Heart right ventricle (tissue), 16 donors: ENCODE data around the gene GTF2IRD1. TPM values are rescaled to one million over a fixed set of nuclear protein-coding genes. Genes with fewer than 3 reads are reported as not detected.
"Not testable (repeated sequence)": the region's sequence is repeated elsewhere in the genome, so short reads cannot be mapped to it uniquely, and the experiment has no call there.

ENCODE experiments used
- ATAC-seq, 8 donors: fragments of 200-7000 bp; cut with Tn5 transposase; one replicate each; pipeline ENCODE4 v1.9.1; 2020; ENCODE audit warnings: mild to moderate bottlenecking in 8 of 8, moderate library complexity in 8 of 8, moderate number of reproducible peaks in 1 of 8
- DNase-seq, 2 donors: peaks; one replicate each; pipeline ENCODE4 v3.0.0-alpha.2; 2020
- H3K27ac ChIP-seq, 10 donors: fragments of 200-600 bp; sonication (generic) in 2 of 10; one replicate each; pipeline versions ENCODE4 v1.5.0 to v1.8.0; 2020 to 2022; ENCODE audit warnings: mild to moderate bottlenecking in 3 of 10
- H3K27me3 ChIP-seq, 7 donors: fragments of 200-600 bp; one replicate each; pipeline ENCODE4 v1.8.0; 2021 to 2022; ENCODE audit warnings: mild to moderate bottlenecking in 2 of 7
- H3K36me3 ChIP-seq, 9 donors: fragments of 200-600 bp; sonication (generic) in 1 of 9; one replicate each; pipeline versions ENCODE4 v1.5.0 to v1.8.0; 2020 to 2022; ENCODE audit warnings: mild to moderate bottlenecking in 2 of 9
- H3K4me1 ChIP-seq, 9 donors: fragments of 200-600 bp; sonication (generic) in 1 of 9; one replicate each; pipeline versions ENCODE4 v1.5.0 to v1.8.0; 2020 to 2022; ENCODE audit warnings: mild to moderate bottlenecking in 4 of 9
- H3K4me3 ChIP-seq, 10 donors: fragments of 200-600 bp; sonication (generic) in 2 of 10; one replicate each; pipeline versions ENCODE4 v1.5.0 to v1.8.0; 2020 to 2022; ENCODE audit warnings: mild to moderate bottlenecking in 7 of 10, moderate library complexity in 2 of 10
- H3K9me3 ChIP-seq, 11 donors: fragments of 200-600 bp in 10 of 11; sonication (generic) in 2 of 11; one replicate each; pipeline versions ENCODE4 v1.5.0 to v1.8.0; 2013 to 2022; ENCODE audit warnings: mild to moderate bottlenecking in 2 of 11, control low read depth in 1 of 11, moderate library complexity in 1 of 11
- CTCF ChIP-seq, 9 donors: fragments of 200-600 bp; sonication (generic) in 2 of 9; IDR thresholded peaks; one replicate each; pipeline versions ENCODE4 v1.5.0 to v1.8.0; 2021 to 2022; ENCODE audit warnings: antibody characterized with exemption in 9 of 9, mild to moderate bottlenecking in 5 of 9, moderate library complexity in 1 of 9
- WGBS, 2 donors: extraction: QIAGEN DNeasy Blood & Tissue Kit; methylation state at CpG; one replicate each; pipeline ENCODE4 v1.1.7; 2013; ENCODE audit warnings: inconsistent platforms in 1 of 2; 5-methylcytosine and 5-hydroxymethylcytosine counted together
- intact Hi-C, 10 donors: fragments of 100-400 bp; cut with DNase I; formaldehyde crosslinking; loops; one replicate each; pipeline versions ENCODE4 v1.11.1 to v1.14.2; 2022
- polyA plus RNA-seq, 2 donors: library from polyadenylated mRNA; stranded (reverse); fragments of 200-250 nt; gene quantifications; one replicate each; pipeline ENCODE4 v1.2.3, GENCODE V29; 2013
- total RNA-seq, 10 donors: library from RNA; stranded (reverse); fragmentation: NEBNext Ultra II Directional in 3 of 10; extraction: Animal tissue kit (Norgen Biotek cat#: 25700) in 3 of 10; gene quantifications; one replicate each; pipeline versions ENCODE4 v1.2.1 to v1.2.4, GENCODE V29; 2021 to 2023
- donor health status: Arrhythmogenic right ventricular cardiomyopathy.
- donor health status: ischemic (EF 13 %, LVEDD 7.1; RV severe dilation, severe dysfunction).
- donor health status: healthy with polysubstance abuse.
- donor health status: DM: no; HTN: yes; CAD: no.
- donor health status: DM: no; HTN: no; CAD: no.
- donor health status: ischemic (EF 25% LVEDD 6.9; RV normal size, moderate dysfunction).
- donor health status: ischemic (EF 25% LVEDD 5.7; RV mildly dilated, moderate dysfunction).
- donor health status: healthy.
- donor health status: DM: yes; HTN: yes; CAD: no.
- donor health status: Ischemic cardiomyopathy.
- donor health status: ischemic (EF 35%, LVEDD 5.7; RV mildly dilated, moderate dysfunction).
- donor health status: nonischemic (EF 11% LVEDD 7.7; RV severe dilation, severe dysfunction).
- donor health status: DM: yes; HTN: yes; CAD: no.
- donor health status: PGD.
- donor health status: ischemic (EF 29% LVEDD 5.4; RV normal size, mild dysfunction).
- donor health status: nonischemic (EF 23%, LVEDD 6.1; RV moderate dilation, normal function).

The GTF2IRD1 gene
- total and polyA plus RNA-seq, 12 donors: 11.7 to 36.6 (median 18.0) TPM

GRCh38 chr7:74525140-74525539, 71.4 kb downstream of the GTF2IRD1 start:
- H3K4me1 ChIP-seq: no peaks in the 10 kb centered on the region
- H3K9me3 ChIP-seq: peaks cover 0 to 13% (median 0%) of the 10 kb centered on the region in 11 donors
- H3K36me3 ChIP-seq: peaks cover 0 to 62% (median 13%) of the 10 kb centered on the region in 9 donors
- intact Hi-C loops: no loop called here
- no peak for TF ChIP-seq CTCF (IDR thresholded peaks at IDR 0.05)
- no peaks in the 10 kb centered on the region for H3K27me3 ChIP-seq
- no peak overlapping the region for H3K27ac ChIP-seq
- ATAC-seq (no peak), DNase-seq (no peak)
- H3K4me3 ChIP-seq: no peak overlapping the region
- WGBS, 2 donors: 94 to 96% methylated on average over 6 of the region's 6 CpGs

- Histone ChIP-seq H3K4me3 (no peak overlapping the region), H3K27ac (no peak overlapping the region), H3K36me3 (peaks cover 0 to 61% (median 13%) of the 10 kb centered on the region in 9 donors), H3K27me3 (no peaks in the 10 kb centered on the region), H3K4me1 (no peaks in the 10 kb centered on the region), H3K9me3 (peaks cover 0 to 13% (median 0%) of the 10 kb centered on the region in 11 donors)
- peak in 2 of 8 donors; percentile 9 to 43 for ATAC-seq
- no peak for TF ChIP-seq CTCF (IDR thresholded peaks at IDR 0.05)
- WGBS, 2 donors: 90 to 91% methylated on average over 7 of the region's 7 CpGs
- no peak for DNase-seq
- intact Hi-C loops: no loop called here
Observed at GRCh38 chr7:74525881-74526280, 72.2 kb downstream of the GTF2IRD1 start.

GRCh38 chr7:74526780-74527179, 73.1 kb downstream of the GTF2IRD1 start:
- WGBS, 2 donors: 82 to 86% methylated on average over 8 of the region's 8 CpGs
- no peak overlapping the region for H3K27ac ChIP-seq
- no peak for ATAC-seq
- no peaks in the 10 kb centered on the region for H3K27me3 ChIP-seq
- no peak for TF ChIP-seq CTCF (IDR thresholded peaks at IDR 0.05)
- no peak overlapping the region for H3K4me3 ChIP-seq
- intact Hi-C loops: no loop called here
- no peak for DNase-seq
- H3K4me1 ChIP-seq: no peaks in the 10 kb centered on the region
- peaks cover 0 to 55% (median 13%) of the 10 kb centered on the region in 9 donors for H3K36me3 ChIP-seq
- H3K9me3 ChIP-seq: peaks cover 0 to 5% (median 0%) of the 10 kb centered on the region in 11 donors

GRCh38 chr7:74527842-74528241, 74.1 kb downstream of the GTF2IRD1 start:
- no peak for DNase-seq
- H3K9me3 ChIP-seq: no peaks in the 10 kb centered on the region
- WGBS, 2 donors: 88 to 91% methylated on average over 7 of the region's 7 CpGs
- peaks cover 0 to 57% (median 13%) of the 10 kb centered on the region in 9 donors for H3K36me3 ChIP-seq
- no peak for ATAC-seq
- H3K4me1 ChIP-seq: no peaks in the 10 kb centered on the region
- H3K27me3 ChIP-seq: no peaks in the 10 kb centered on the region
- intact Hi-C loops: no loop called here
- TF ChIP-seq CTCF (IDR thresholded peaks at IDR 0.05): no peak
- H3K4me3 ChIP-seq: no peak overlapping the region
- no peak overlapping the region for H3K27ac ChIP-seq

- WGBS, 2 donors: 93 to 97% methylated on average over 7 of the region's 7 CpGs
- H3K4me3 ChIP-seq, DNase-seq, H3K27me3 ChIP-seq, H3K27ac ChIP-seq, H3K4me1 ChIP-seq, H3K9me3 ChIP-seq, ATAC-seq, intact Hi-C loops: not testable (repeated sequence)
- peaks cover 0 to 49% (median 13%) of the 10 kb centered on the region in 9 donors for H3K36me3 ChIP-seq
Observed at GRCh38 chr7:74528773-74529172, 75.1 kb downstream of the GTF2IRD1 start.
